GM10266 (cell line): ENCODE data around the gene INPP5E.

ENCODE experiments used
- DNase-seq: peaks from one replicate; pipeline ENCODE4 v3.0.0; 2012; ENCODE audit errors: extremely low spot score
- TF ChIP-seq, protein P1 (sequence below): IDR thresholded peaks from 2 replicates; pipeline ENCODE4 v1.5.1; 2012; ENCODE audit warnings: mild to moderate bottlenecking, low read depth; ENCODE audit not compliant: control insufficient read depth, insufficient read depth; ENCODE audit errors: missing control alignments

The INPP5E gene

DNA sequence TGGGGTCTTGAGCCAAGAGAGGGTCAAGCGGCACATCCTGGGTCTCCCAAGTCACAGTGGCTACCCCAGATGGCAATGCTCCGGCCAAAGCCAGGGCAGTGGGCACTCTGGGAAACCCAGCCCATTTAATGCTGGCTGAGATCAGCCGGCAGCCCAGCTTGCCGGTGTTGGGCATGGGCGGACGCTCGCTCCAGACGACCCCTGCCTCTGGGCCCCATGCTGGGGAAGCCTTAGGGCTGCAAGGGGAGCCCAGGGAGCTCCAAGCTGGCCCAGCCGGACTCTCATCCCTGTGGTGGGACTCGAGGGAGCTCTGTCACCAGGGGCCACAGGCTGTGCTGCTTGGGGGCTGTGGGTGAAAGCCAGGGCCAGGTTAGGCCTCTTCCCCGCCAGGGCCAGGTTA, 60.2 kb downstream of the INPP5E start:
- no peak for DNase-seq
- TF ChIP-seq, protein P1, sequence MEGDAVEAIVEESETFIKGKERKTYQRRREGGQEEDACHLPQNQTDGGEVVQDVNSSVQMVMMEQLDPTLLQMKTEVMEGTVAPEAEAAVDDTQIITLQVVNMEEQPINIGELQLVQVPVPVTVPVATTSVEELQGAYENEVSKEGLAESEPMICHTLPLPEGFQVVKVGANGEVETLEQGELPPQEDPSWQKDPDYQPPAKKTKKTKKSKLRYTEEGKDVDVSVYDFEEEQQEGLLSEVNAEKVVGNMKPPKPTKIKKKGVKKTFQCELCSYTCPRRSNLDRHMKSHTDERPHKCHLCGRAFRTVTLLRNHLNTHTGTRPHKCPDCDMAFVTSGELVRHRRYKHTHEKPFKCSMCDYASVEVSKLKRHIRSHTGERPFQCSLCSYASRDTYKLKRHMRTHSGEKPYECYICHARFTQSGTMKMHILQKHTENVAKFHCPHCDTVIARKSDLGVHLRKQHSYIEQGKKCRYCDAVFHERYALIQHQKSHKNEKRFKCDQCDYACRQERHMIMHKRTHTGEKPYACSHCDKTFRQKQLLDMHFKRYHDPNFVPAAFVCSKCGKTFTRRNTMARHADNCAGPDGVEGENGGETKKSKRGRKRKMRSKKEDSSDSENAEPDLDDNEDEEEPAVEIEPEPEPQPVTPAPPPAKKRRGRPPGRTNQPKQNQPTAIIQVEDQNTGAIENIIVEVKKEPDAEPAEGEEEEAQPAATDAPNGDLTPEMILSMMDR, result no peak

DNA sequence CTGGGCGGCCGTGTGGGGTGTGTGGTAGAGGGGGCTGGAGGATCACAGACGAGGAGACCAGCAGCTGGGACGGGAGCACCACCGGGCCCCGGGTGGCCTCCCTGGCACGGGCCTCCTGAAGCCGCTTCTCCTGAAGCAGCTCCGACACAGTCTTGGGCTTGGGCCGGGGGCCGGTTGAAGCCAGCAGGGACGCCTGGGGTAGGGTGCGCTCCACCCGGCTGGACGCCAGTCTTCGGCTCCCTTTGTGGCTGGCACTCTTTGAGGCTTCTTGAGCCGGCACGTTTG, 60.7 kb downstream of the INPP5E start:
- no peak for DNase-seq
- TF ChIP-seq, protein P1, result no peak
